HL-60 (cell line): ENCODE data around the gene CELF5.

Source experiments
- DNase-seq, 2 experiments: peaks; one replicate each; pipeline ENCODE4 v3.0.0-alpha.2; 2010 to 2020; ENCODE audit warnings: low read depth in 1 of 2, low spot score in 1 of 2
- H3K27ac ChIP-seq: fragments of 250-450 bp; sonication (Bioruptor Pico); replicated peaks from 2 replicates; pipeline ENCODE4 v1.5.1; 2020; ENCODE audit warnings: mild to moderate bottlenecking, moderate library complexity
- H3K27me3 ChIP-seq: fragments of 250-450 bp; sonication (Bioruptor Pico); 2 replicates; pipeline ENCODE4 v1.5.1; 2021; ENCODE audit warnings: mild to moderate bottlenecking, moderate library complexity; ENCODE audit not compliant: insufficient read depth, poor library complexity, severe bottlenecking
- H3K4me3 ChIP-seq: replicated peaks from 2 replicates; pipeline ENCODE4 v1.5.1; 2011; ENCODE audit warnings: mild to moderate bottlenecking, control low read depth, low read length; ENCODE audit not compliant: insufficient read depth
- CTCF ChIP-seq: IDR thresholded peaks from one replicate; pipeline ENCODE4 v1.5.1; 2011; ENCODE audit warnings: low read length, control low read depth, inconsistent platforms; ENCODE audit not compliant: insufficient read depth
- GABPA ChIP-seq: IDR thresholded peaks from 2 replicates; pipeline ENCODE4 v1.6.1; 2012; ENCODE audit warnings: low read depth
- POLR2AphosphoS5 ChIP-seq: IDR thresholded peaks from 2 replicates; pipeline ENCODE4 v1.6.1; 2012; ENCODE audit warnings: low read depth
- REST ChIP-seq: IDR thresholded peaks from 2 replicates; pipeline ENCODE4 v1.6.1; 2012; ENCODE audit warnings: low read depth; ENCODE audit not compliant: insufficient replicate concordance
- SPI1 ChIP-seq: IDR thresholded peaks from 2 replicates; pipeline ENCODE4 v1.6.1; 2012; ENCODE audit warnings: low read depth, mild to moderate bottlenecking, borderline replicate concordance

CELF5 gene

GRCh38 chr19:3231288-3231687 lies 6.8 kb downstream of the CELF5 start:
- no peak overlapping the region for H3K27ac ChIP-seq
- no peak for TF ChIP-seq REST
- TF ChIP-seq POLR2AphosphoS5: no peak
- no peak for TF ChIP-seq GABPA
- no peak for TF ChIP-seq SPI1
- TF ChIP-seq CTCF: no peak
- DNase-seq: no peak
- H3K4me3 ChIP-seq: no peak overlapping the region
- H3K27me3 ChIP-seq: peaks cover 7% of the 10 kb centered on the region

GRCh38 chr19:3233116-3233515 lies 8.7 kb downstream of the CELF5 start:
- no peak for DNase-seq
- peaks cover 4% of the 10 kb centered on the region for H3K27me3 ChIP-seq
- TF ChIP-seq CTCF: no peak
- TF ChIP-seq POLR2AphosphoS5: no peak
- TF ChIP-seq REST: no peak
- TF ChIP-seq GABPA: no peak
- no peak for TF ChIP-seq SPI1

GRCh38 chr19:3233831-3234230 lies 9.4 kb downstream of the CELF5 start:
- H3K27me3 ChIP-seq: peaks cover 4% of the 10 kb centered on the region
- H3K27ac ChIP-seq: no peak overlapping the region
- no peak overlapping the region for H3K4me3 ChIP-seq
- no peak for TF ChIP-seq SPI1
- no peak for TF ChIP-seq GABPA
- no peak for TF ChIP-seq POLR2AphosphoS5
- no peak for TF ChIP-seq CTCF
- no peak for TF ChIP-seq REST
- DNase-seq: no peak

More at GRCh38 chr19:3233116-3233515, 8.7 kb downstream of the CELF5 start:
- Histone ChIP-seq H3K4me3 (no peak overlapping the region), H3K27ac (no peak overlapping the region)
